ENCODE results near the gene GDF10. TPM values are rescaled to one million over a fixed set of nuclear protein-coding genes. Genes with fewer than 3 reads are reported as not detected.

The GDF10 gene
- total and polyA plus RNA-seq, 9 of the 15 experiments (the other 6 are each of a cell fraction or from before 2014, with no cell fraction given), result 0.03 to 0.20 (median 0.11) TPM; not detected in 6

GRCh38 chr10:47305566-47305965 is 5.6 kb downstream of the GDF10 start:
- peaks cover 18 to 34% of the 10 kb centered on the region in 2 experiments; a peak in 4 of 5 replicates for H3K4me1 ChIP-seq (replicated peaks in 1 of 2; ENCODE audit: control insufficient read depth in 2 of 2, insufficient read depth in 2 of 2, low read length in 2 of 2)
- H3K4me2 ChIP-seq (ENCODE audit: insufficient read depth, low read length), result no peak overlapping the region
- no peak overlapping the region for H3K4me3 ChIP-seq
- no peak for ATAC-seq
- no peaks in the 10 kb centered on the region for H3K36me3 ChIP-seq (ENCODE audit: control insufficient read depth, insufficient read depth, low read length)
- CTCF ChIA-PET (ENCODE audit: low intra/inter-chr PET ratio), result no interaction called here
- WGBS (ENCODE audit: insufficient coverage, low coverage, missing lambda C conversion rate), result 6% methylated on average over 2 of the region's 2 CpGs
- H3K9me3 ChIP-seq (replicated peaks; ENCODE audit: control insufficient read depth, insufficient read depth, low read depth, low read length), result no peaks in the 10 kb centered on the region
- intact Hi-C loops (cut with micrococcal nuclease), result no loop called here
- H3K79me2 ChIP-seq (ENCODE audit: control insufficient read depth, insufficient read depth, low read length), result no peaks in the 10 kb centered on the region
- no peaks in the 10 kb centered on the region for H3K9me1 ChIP-seq (ENCODE audit: control insufficient read depth, insufficient read depth, low read length)
- DNase-seq (ENCODE audit: extremely low read depth in 1 of 4, low spot score in 3 of 4), result no peak
- no peak overlapping the region for H3K27ac ChIP-seq (ENCODE audit: extremely low read depth, low read depth, low read length)
- no peak for FAIRE-seq
- H4K20me1 ChIP-seq (replicated peaks; ENCODE audit: control insufficient read depth, insufficient read depth, low read length), result 0 out of 2 replicates have a peak, but pooled peaks cover 13% of the 10 kb centered on the region
- POLR2A ChIA-PET, result interaction anchor here (1.1 to 1.3 kb wide), 2 partner anchors 8 to 10 kb away, joined by 3 read pairs; no protein-coding TSS in a partner anchor
- H3K9ac ChIP-seq (ENCODE audit: insufficient read depth in 1 of 2, low read depth in 2 of 2, low read length in 2 of 2), result no peak overlapping the region
- H3K27me3 ChIP-seq (ENCODE audit: control insufficient read depth in 2 of 2, insufficient read depth in 2 of 2, low read length in 2 of 2), result peaks cover 10 to 25% of the 10 kb centered on the region in 2 experiments
- in situ Hi-C loops (cut with MboI), result no loop called here
- no peak overlapping the region for H2AFZ ChIP-seq (ENCODE audit: low read depth, low read length)
- no TSS peak for BruUV-seq (replicated peaks)
- TF ChIP-seq TFAM (CRISPR knock-in tag; conservative IDR thresholded peaks at IDR 0.05), result no peak
- TF ChIP-seq, protein P1, sequence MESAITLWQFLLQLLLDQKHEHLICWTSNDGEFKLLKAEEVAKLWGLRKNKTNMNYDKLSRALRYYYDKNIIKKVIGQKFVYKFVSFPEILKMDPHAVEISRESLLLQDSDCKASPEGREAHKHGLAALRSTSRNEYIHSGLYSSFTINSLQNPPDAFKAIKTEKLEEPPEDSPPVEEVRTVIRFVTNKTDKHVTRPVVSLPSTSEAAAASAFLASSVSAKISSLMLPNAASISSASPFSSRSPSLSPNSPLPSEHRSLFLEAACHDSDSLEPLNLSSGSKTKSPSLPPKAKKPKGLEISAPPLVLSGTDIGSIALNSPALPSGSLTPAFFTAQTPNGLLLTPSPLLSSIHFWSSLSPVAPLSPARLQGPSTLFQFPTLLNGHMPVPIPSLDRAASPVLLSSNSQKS (CRISPR knock-in tag; IDR thresholded peaks at IDR 0.05), result no peak
- TF ChIP-seq GATAD2A (IDR thresholded peaks at IDR 0.05), result no peak
- no peak for TF ChIP-seq GTF2F1 (IDR thresholded peaks at IDR 0.05; ENCODE audit: low read depth, low read length)
- no peak for TF ChIP-seq HNRNPH1 (optimal IDR thresholded peaks at IDR 0.05; ENCODE audit: low read depth, low read length)
- TF ChIP-seq ZBTB26 (CRISPR knock-in tag; IDR thresholded peaks at IDR 0.05), result no peak
- TF ChIP-seq HMG20A (CRISPR knock-in tag; conservative IDR thresholded peaks at IDR 0.05), result no peak
- no peak for TF ChIP-seq DLX4 (CRISPR knock-in tag; IDR thresholded peaks at IDR 0.05)
- TF ChIP-seq RBBP5 (IDR thresholded peaks at IDR 0.05; ENCODE audit: borderline replicate concordance, insufficient read depth, low read length, poor library complexity, severe bottlenecking), result no peak
- TF ChIP-seq BDP1 (IDR thresholded peaks at IDR 0.05; ENCODE audit: insufficient read depth, insufficient read length), result no peak

Measured in K562 (cell line).